ENCODE results near the gene WWOX.
"Not testable (repeated sequence)": the region's sequence is repeated elsewhere in the genome, so short reads cannot be mapped to it uniquely, and the experiment has no call there.

WWOX gene

GRCh38 chr16:79213214-79213613 is 1113.8 kb downstream of the WWOX start:
- no peak for DNase-seq (ENCODE audit: low spot score)

DNA sequence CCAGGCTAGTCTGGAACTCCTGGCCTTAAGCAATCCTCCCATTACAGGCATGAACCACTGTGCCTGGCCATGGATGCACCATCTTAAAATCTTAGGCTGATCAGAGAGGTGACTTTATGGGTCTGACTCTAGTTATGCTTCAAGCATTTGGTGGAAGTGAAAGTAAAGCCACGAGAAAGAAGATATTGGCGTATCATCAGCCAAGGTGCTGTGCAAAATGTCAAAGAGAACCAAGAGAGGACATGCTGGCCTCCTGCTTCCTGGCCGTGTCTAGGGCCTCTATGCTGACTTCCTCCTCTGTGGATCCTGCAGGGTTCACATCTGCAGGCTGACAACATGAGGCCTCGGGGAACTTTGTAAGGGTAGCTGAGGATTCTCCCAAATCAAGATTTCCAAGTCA is 1115.8 kb downstream of the WWOX start:
- DNase-seq (ENCODE audit: low spot score), result no peak

- peak; percentile 4 for DNase-seq (ENCODE audit: low spot score)
These were observed 1118.0 kb downstream of the WWOX start for GRCh38 chr16:79217375-79218011.

- no peak for DNase-seq (ENCODE audit: low spot score)
These were observed 1118.9 kb downstream of the WWOX start for GRCh38 chr16:79218351-79218750.

DNA sequence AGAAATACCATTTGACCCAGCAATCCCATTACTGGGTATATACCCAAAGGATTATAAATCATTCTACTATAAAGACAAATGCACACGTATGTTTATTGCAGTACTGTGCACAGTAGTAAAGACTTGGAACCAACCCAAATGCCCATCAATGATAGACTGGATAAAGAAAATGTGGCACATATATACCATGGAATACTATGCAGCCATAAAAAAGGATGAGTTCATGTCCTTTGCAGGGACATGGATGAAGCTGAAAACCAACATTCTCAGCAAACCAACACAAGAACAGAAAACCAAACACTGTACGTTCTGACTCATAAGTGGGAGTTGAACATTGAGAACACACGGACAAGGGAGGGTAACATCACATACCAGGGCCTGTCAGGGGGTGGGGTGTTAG is 1126.5 kb downstream of the WWOX start:
- DNase-seq (ENCODE audit: low spot score), result not testable (repeated sequence)

GRCh38 chr16:79229361-79229760 is 1129.9 kb downstream of the WWOX start:
- no peak for DNase-seq (ENCODE audit: low spot score)

DNA sequence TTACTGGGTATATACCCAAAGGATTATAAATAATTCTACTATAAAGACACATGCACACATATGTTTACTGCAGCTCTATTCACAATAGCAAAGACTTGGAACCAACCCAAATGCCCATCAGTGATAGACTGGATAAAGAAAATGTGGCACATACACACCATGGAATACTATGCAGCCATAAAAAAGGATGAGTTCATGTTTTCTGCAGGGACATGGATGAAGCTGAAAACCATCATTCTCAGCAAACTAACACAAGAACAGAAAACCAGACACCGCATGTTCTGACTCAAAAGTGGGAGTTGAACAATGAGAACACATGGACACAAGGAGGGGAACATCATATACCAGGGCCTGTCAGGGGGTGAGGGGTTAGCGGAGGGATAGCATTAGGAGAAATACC is 1146.2 kb downstream of the WWOX start:
- DNase-seq (ENCODE audit: low spot score), result not testable (repeated sequence)

GRCh38 chr16:79247386-79247785 is 1147.9 kb downstream of the WWOX start:
- no peak for DNase-seq (ENCODE audit: low spot score)

- no peak for DNase-seq (ENCODE audit: low spot score)
These were observed 1148.9 kb downstream of the WWOX start for GRCh38 chr16:79248351-79248750.

DNA sequence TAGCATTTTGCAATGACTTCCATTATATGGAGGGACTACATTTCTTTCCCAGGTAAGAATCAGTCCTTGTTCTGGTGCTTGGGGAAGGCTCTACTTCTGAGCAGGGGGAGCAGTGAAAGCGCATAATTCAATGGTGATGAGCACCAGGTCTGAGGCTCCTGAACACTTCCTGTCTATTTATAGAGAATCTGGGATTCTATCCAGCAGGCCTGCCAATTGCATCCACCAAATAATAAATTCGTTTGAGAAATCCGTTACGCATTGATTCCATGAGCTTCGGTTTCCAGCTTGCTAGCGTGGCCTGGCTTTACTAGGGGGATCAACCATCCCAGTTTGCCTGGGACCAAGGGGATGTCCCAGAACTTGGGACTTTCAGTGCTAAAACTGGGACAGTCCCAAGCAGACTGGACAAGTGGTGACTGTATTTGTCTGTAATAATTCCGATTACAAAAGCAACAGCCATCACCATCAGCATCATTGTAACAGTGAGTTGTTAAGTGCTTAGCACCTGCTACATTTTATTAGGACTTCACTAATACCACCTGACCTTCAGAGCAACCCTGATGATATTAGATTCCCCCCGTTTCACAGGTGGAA is 1151.1 kb downstream of the WWOX start:
- no peak for DNase-seq (ENCODE audit: low spot score)

DNA sequence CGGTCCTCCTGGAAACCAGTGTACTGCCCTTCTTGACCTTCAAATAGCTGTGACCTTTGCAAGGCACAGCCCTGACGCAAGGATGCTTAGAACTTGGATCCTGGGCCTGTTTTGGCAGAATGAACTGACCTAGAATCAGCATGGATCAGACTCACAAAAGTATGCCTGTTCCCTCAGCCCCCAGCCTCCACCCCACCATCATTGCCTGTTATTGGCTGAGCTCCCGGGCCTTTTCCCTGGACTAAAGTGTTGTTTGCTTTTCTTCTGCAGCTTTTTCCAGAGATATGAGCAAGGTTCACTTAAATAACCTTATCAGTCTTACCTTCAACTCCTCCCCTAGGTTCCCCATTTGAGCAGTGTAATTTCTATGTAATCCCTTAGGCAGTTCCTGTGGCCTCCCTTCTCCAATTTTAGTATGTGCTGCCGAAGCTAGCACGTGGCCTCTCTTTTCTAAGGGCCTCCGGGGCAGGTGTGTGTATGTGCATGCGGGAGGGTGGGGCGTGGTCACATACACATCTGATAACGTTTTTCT is 1153.7 kb downstream of the WWOX start:
- no peak for DNase-seq (ENCODE audit: low spot score)

GRCh38 chr16:79257953-79258490 is 1158.6 kb downstream of the WWOX start:
- DNase-seq (ENCODE audit: low spot score), result no peak

DNA sequence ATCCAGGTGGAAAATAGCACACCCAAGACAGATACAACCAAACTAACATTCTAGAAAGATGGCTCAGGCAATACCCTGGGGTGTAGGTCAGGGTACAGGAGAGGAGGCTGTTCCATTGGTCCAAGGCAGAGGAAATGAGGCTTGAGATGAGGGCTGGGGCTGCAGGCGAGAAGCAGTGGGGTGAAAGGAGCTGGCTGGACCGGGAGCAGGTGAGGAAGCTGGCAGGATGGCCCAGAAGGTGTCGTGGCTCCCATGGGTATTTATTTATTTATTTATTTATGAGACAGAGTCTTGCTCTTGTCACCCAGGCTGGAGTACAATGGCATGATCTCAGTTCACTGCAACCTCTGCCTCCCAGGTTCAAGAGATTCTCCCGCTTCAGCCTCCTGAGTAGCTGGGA is 1161.4 kb downstream of the WWOX start:
- not testable (repeated sequence) for DNase-seq (ENCODE audit: low spot score)

DNA sequence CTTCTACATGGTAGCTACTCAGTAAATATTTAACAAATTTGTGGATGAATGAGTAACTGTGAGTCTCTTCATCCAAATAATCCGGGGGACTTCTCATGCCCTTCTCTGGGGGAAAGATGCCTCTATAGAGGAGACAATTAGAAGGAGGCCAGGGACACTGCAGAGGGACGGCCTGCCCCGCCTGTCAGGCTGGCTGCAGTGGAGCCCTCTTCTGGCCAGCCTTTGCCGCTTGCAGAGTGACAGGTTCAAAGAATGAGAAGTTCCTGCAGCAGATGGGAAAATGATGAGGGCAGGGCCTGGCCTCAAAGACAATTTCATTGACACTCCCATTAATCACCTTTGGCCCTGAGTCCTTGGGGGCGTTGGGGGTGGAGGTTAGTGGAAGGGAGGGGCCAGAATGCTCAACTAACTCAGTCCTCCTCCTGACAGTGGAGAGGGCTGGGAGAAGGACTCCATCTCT is 1162.1 kb downstream of the WWOX start:
- peak; percentile 30 for DNase-seq (ENCODE audit: low spot score)

GRCh38 chr16:79261944-79262552 is 1162.6 kb downstream of the WWOX start:
- no peak for DNase-seq (ENCODE audit: low spot score)
